Prostate gland (tissue), 2 donors: Measurements from ENCODE around the gene DUSP8.

Experiments
- CTCF ChIP-seq, 4 experiments: fragments of 200-600 bp in 2 of 4; fragments of 450-650 bp in 2 of 4; sonication (generic) in 2 of 4; IDR thresholded peaks; 1 replicate in 3 of 4; 2 replicates in 1 of 4; pipeline ENCODE4 v1.5.1; 2016 to 2019; ENCODE audit warnings: antibody characterized with exemption in 4 of 4, mild to moderate bottlenecking in 2 of 4, moderate library complexity in 2 of 4
- POLR2A ChIP-seq: fragments of 450-650 bp; IDR thresholded peaks from one replicate; pipeline ENCODE4 v1.6.1; 2016; ENCODE audit warnings: antibody characterized with exemption, mild to moderate bottlenecking
- POLR2AphosphoS5 ChIP-seq: sonication (generic); formaldehyde crosslinking; IDR thresholded peaks from one replicate; pipeline ENCODE4 v1.6.1; 2017; ENCODE audit warnings: antibody characterized with exemption

GRCh38 chr11:1529774-1530173 lies 42.3 kb downstream of the DUSP8 start:
- no peak for TF ChIP-seq POLR2AphosphoS5
- no peak for TF ChIP-seq POLR2A
- TF ChIP-seq CTCF (IDR thresholded peaks at IDR 0.05): no peak
